Transverse colon (tissue), 4 donors: Measurements from ENCODE around the gene SLC24A4.

ENCODE experiments used
- CTCF ChIP-seq, 5 experiments: fragments of 200-600 bp in 3 of 5; fragments of 450-650 bp in 2 of 5; sonication (generic) in 3 of 5; IDR thresholded peaks; 1 replicate in 2 of 5; 2 replicates in 3 of 5; pipeline ENCODE4 v1.5.1; 2016 to 2017; ENCODE audit warnings: antibody characterized with exemption in 5 of 5, inconsistent platforms in 3 of 5, mild to moderate bottlenecking in 2 of 5, moderate library complexity in 1 of 5
- EP300 ChIP-seq: sonication (generic); formaldehyde crosslinking; IDR thresholded peaks from one replicate; pipeline ENCODE4 v1.6.1; 2017; ENCODE audit warnings: antibody characterized with exemption, low read depth
- POLR2AphosphoS5 ChIP-seq, 3 donors: sonication (generic); formaldehyde crosslinking; IDR thresholded peaks; one replicate each; pipeline ENCODE4 v1.6.1; 2016; ENCODE audit warnings: antibody characterized with exemption in 3 of 3

- TF ChIP-seq POLR2AphosphoS5 (IDR thresholded peaks at IDR 0.05), result no peak
- no peak for TF ChIP-seq CTCF (IDR thresholded peaks at IDR 0.05)
- TF ChIP-seq EP300, result no peak
Measured at GRCh38 chr14:92503756-92504491, 181.0 kb downstream of the SLC24A4 start.
